IPS DF 19.7 (cell line): ENCODE measurements around the gene DUOXA2.
"Not testable (repeated sequence)": the region's sequence is repeated elsewhere in the genome, so short reads cannot be mapped to it uniquely, and the experiment has no call there.

Experiments used
- DNase-seq: peaks from one replicate; pipeline ENCODE4 v3.0.0-alpha.2; 2013; ENCODE audit warnings: low read depth, low spot score

The DUOXA2 gene

DNA sequence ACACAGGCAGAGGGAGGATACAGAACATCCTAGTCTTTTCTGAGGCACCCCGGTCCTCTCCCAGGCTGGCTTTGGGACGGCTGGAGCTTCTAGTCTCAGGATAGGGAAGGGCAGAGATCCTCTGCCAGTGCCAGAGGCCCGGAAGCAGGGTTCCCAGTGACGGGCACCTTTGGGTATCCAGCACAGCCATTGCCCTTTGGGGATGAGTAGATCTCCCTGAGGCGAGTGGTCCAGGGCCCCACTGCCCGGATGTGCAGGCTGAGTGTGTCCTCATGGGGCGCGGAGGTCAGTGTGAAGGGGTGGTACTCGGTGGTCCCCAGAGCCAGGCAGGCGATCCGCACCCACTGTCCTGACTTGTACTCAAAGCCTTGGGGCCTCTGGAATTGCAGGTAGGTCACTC, 18.5 kb upstream of the DUOXA2 start:
- no peak for DNase-seq

GRCh38 chr15:45097466-45097865, 16.7 kb upstream of the DUOXA2 start:
- DNase-seq = no peak

- DNase-seq = no peak
Observed at GRCh38 chr15:45099549-45100165, 14.5 kb upstream of the DUOXA2 start.

- no peak for DNase-seq
Observed at GRCh38 chr15:45100884-45101625, 13.1 kb upstream of the DUOXA2 start.

- DNase-seq = no peak
Observed at GRCh38 chr15:45101749-45102148, 12.4 kb upstream of the DUOXA2 start.

- DNase-seq = no peak
Observed at GRCh38 chr15:45102226-45102625, 11.9 kb upstream of the DUOXA2 start.

GRCh38 chr15:45104170-45104569, 10.0 kb upstream of the DUOXA2 start:
- DNase-seq = not testable (repeated sequence)

- no peak for DNase-seq
Observed at GRCh38 chr15:45105586-45105985, 8.5 kb upstream of the DUOXA2 start.

DNA sequence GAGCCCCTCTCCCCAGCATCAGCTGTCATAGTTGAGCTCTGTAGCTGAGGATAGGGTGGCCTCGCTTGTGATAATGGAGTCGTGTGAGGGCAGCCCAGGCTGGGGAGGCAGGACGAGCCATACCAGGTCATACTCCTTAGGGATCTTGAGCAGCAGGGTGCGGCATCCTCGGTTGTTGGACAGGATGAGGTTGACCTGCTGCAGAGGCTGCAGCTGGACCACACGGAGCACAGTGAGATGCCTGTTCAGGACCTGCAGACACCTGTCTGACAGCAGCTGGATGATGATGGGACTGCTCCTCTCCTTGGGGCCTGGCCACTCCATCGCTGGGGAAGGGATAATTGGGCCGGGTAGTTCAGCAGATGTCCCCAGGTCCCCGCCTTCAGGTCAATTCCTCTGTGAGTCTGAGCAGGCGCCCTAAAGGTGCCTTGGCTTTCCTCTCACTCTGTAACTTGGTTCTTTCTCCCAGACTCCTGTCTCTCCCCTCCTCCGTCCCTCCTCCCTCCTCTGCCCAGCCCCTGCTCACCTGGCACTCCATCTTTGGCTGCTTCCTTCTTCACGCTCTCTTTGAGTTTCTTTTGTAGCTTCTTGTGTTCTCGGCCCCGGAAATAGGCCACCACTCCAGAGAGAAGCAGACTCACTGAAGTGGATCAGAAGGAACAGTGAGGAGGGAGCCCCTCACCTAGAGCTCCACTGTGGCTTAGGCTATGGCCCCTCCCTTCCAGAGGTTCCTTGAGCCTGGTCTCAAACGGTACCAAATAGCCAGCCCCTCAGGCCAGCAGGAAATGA, 7.9 kb upstream of the DUOXA2 start:
- DNase-seq = no peak

GRCh38 chr15:45107941-45108630, 6.0 kb upstream of the DUOXA2 start:
- no peak for DNase-seq

GRCh38 chr15:45110256-45110820, 3.8 kb upstream of the DUOXA2 start:
- DNase-seq = no peak

GRCh38 chr15:45111390-45112142, 2.6 kb upstream of the DUOXA2 start:
- DNase-seq = no peak

DNA sequence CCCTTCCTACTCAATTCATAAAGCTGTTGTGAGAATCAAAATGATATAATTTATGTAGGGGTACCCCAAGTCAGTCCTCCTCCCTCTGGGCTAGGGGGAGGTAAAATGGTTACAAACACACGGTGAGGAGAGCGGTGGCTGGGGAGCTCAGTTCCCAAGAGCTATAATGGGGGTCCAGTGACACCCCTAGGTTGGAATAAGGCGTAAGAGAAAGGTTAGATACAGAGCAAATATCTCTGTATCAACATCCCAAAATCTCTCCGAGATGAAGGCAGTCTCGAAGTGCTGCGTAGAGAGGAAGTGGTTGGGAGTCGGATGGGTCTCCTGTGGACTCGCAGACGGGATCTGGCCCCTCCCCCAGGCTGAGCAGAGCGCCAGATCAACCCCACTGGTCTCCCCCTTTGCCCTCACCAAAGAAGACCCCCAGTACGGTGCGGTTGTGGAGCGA, 2.0 kb upstream of the DUOXA2 start:
- no peak for DNase-seq

- no peak for DNase-seq
Observed at GRCh38 chr15:45112591-45113379, 1.3 kb upstream of the DUOXA2 start.

GRCh38 chr15:45113380-45113990, 641 bp upstream of the DUOXA2 start:
- no peak for DNase-seq

DNA sequence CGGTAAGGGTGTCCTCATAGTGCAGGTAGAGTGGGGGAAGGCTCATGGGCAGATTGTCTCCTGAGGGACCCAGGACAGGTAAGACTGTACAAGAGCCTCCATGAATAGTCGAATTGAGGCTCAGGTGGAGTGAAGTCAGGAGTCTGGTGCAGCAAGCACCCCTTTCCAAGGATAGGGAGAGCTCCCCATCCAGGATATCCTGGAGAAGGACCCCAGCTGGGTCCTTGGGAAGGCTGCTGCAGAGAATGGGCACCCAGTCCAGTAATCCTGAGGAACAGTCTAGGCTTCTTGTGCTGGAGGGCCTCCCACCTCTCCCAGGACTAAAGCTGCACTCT, 592 bp downstream of the DUOXA2 start:
- no peak for DNase-seq

GRCh38 chr15:45115312-45115820, 1.2 kb downstream of the DUOXA2 start:
- DNase-seq = no peak

DNA sequence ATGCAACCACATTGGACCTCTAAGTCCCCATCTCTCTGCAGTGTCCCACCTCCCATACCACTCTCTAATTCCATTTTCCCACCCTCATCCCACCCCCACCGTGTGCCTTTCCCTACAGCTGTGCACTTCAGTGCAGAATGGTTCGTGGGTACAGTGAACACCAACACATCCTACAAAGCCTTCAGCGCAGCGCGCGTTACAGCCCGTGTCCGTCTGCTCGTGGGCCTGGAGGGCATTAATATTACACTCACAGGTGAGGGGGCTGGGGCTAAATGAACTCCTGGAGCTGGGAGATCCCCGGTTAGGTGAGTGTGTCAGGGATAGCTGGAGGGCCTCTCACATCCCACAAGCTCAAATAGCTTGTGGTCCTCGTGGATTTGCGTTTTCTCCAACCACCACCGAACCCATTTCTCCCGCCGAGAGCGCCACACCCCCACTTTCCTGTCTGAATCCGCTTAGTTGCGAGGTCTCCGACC, 1.9 kb downstream of the DUOXA2 start:
- DNase-seq = no peak
